Spleen (tissue), 7 donors: ENCODE data around the gene COL23A1.

Source experiments
- POLR2A ChIP-seq, 3 donors: fragments of 450-650 bp; IDR thresholded peaks; one replicate each; pipeline ENCODE4 v1.5.1; 2017; ENCODE audit warnings: antibody characterized with exemption in 3 of 3, mild to moderate bottlenecking in 1 of 3
- TF ChIP-seq, protein P1 (sequence below), 11 experiments: fragments of 200-600 bp in 7 of 11; fragments of 450-650 bp in 4 of 11; sonication (generic) in 4 of 11; IDR thresholded peaks in 8 of 11; conservative IDR thresholded peaks in 3 of 11; 1 replicate in 7 of 11; 2 replicates in 4 of 11; pipeline versions ENCODE4 v1.4.0 to v1.8.0; 2016 to 2021; ENCODE audit warnings: antibody characterized with exemption in 11 of 11, inconsistent platforms in 4 of 11, mild to moderate bottlenecking in 1 of 11
- donor health status: DM: no; HTN: no; CAD: no; lungs with moderate emphysema.
- donor health status: DM: no; HTN: no; CAD: no.
- donor health status: DM: no; HTN: no; CAD: no.

DNA sequence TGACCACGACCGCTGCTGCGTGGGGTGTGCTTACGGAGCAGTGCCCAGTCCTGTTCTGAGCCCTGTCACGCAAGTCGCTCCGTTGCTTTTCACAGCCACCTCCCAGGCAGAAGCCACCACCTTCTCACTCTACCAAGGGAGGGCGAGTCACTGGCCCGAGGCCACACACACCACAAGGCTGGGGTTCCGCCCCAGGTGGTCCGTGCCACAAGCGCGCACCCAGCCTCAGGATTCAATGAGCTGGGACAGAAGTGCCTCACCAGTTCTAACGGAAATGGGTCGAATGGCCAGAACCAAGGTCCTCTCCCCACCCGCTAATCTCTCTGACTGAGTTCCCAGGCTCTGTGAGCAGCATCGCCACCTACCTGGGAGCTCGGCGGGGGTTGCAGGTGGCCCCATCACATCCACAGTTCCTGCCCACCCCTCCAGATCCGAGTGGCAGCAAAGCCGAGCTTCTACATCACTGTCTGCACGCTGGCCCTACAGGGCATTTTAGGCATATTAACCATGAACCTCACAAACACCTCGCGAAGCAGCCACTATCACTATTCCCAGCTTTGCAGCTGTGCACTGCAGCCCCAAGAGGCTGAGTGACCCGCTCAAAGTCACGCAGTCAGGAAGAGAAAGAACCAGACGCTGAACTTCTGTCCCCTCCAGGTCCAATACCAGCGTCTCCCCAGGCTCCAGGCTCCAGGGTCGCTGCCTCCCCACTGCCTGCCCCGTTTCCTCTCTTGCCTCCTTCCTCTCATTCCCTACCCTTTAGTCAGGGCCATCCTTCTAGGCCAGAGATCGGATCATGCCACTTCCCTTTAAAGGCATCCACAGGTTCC is 265.5 kb downstream of the COL23A1 start:
- TF ChIP-seq, protein P1, sequence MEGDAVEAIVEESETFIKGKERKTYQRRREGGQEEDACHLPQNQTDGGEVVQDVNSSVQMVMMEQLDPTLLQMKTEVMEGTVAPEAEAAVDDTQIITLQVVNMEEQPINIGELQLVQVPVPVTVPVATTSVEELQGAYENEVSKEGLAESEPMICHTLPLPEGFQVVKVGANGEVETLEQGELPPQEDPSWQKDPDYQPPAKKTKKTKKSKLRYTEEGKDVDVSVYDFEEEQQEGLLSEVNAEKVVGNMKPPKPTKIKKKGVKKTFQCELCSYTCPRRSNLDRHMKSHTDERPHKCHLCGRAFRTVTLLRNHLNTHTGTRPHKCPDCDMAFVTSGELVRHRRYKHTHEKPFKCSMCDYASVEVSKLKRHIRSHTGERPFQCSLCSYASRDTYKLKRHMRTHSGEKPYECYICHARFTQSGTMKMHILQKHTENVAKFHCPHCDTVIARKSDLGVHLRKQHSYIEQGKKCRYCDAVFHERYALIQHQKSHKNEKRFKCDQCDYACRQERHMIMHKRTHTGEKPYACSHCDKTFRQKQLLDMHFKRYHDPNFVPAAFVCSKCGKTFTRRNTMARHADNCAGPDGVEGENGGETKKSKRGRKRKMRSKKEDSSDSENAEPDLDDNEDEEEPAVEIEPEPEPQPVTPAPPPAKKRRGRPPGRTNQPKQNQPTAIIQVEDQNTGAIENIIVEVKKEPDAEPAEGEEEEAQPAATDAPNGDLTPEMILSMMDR (IDR thresholded peaks at IDR 0.05 in 8 of 11, conservative IDR thresholded peaks at IDR 0.05 in 3 of 11): no peak
- no peak for TF ChIP-seq POLR2A (IDR thresholded peaks at IDR 0.05)
